Right lobe of liver (tissue), 6 donors: Measurements from ENCODE around the gene SCRN1. TPM values are rescaled to one million over a fixed set of nuclear protein-coding genes. Genes with fewer than 3 reads are reported as not detected.
A peak's percentile ranks its signal among the peaks of the same experiment; 100 is the strongest.

ENCODE experiments used
- ATAC-seq, 4 donors: fragments of 200-7000 bp; cut with Tn5 transposase; one replicate each; pipeline ENCODE4 v1.9.1; 2020; ENCODE audit warnings: mild to moderate bottlenecking in 4 of 4, moderate library complexity in 4 of 4
- DNase-seq, 3 donors: peaks; one replicate each; pipeline ENCODE4 v3.0.0-alpha.2; 2020
- H3K27ac ChIP-seq, 3 donors: fragments of 200-600 bp; one replicate each; pipeline ENCODE4 v1.8.0; 2022
- H3K27me3 ChIP-seq, 2 donors: fragments of 200-600 bp; one replicate each; pipeline ENCODE4 v1.8.0; 2022
- H3K36me3 ChIP-seq, 4 donors: fragments of 200-600 bp; sonication (generic) in 1 of 4; one replicate each; pipeline versions ENCODE4 v1.5.1 to v1.8.0; 2017 to 2022; ENCODE audit warnings: control low read depth in 1 of 4
- H3K4me1 ChIP-seq, 4 donors: fragments of 200-600 bp; sonication (generic) in 1 of 4; one replicate each; pipeline versions ENCODE4 v1.5.1 to v1.8.0; 2017 to 2022; ENCODE audit warnings: control low read depth in 1 of 4
- H3K4me3 ChIP-seq, 3 donors: fragments of 200-600 bp; one replicate each; pipeline ENCODE4 v1.8.0; 2022
- H3K9me3 ChIP-seq, 4 donors: fragments of 200-600 bp; sonication (generic) in 1 of 4; one replicate each; pipeline versions ENCODE4 v1.5.1 to v1.8.0; 2017 to 2022; ENCODE audit warnings: control low read depth in 1 of 4
- POLR2A ChIP-seq: fragments of 450-650 bp; IDR thresholded peaks from one replicate; pipeline ENCODE4 v1.6.1; 2017; ENCODE audit warnings: antibody characterized with exemption, mild to moderate bottlenecking
- WGBS: methylation state at CpG from one replicate; pipeline ENCODE4 v1.1.6; 2018; ENCODE audit warnings: low coverage, low lambda C conversion rate; ENCODE audit not compliant: insufficient coverage; ENCODE audit errors: missing lambda C conversion rate; 5-methylcytosine and 5-hydroxymethylcytosine counted together
- intact Hi-C, 2 donors: fragments of 100-400 bp; cut with DNase I; formaldehyde crosslinking; loops; one replicate each; pipeline versions ENCODE4 v1.11.2 to v1.14.1; 2022
- total RNA-seq, 6 experiments: library from RNA; depleted of rRNA in 2 of 6; stranded (reverse); fragments of >200 nt in 2 of 6; fragmentation: NEBNext Ultra II Directional in 3 of 6; extraction: Animal tissue kit (Norgen Biotek cat#: 25700) in 3 of 6; gene quantifications; one replicate each; pipeline versions ENCODE4 v1.1.0 to v1.2.4, GENCODE V29; 2016 to 2023
- TF ChIP-seq, protein P1 (sequence below), 4 donors: fragments of 200-600 bp in 3 of 4; fragments of 450-650 bp in 1 of 4; IDR thresholded peaks; one replicate each; pipeline versions ENCODE4 v1.5.1 to v1.8.0; 2016 to 2022; ENCODE audit warnings: antibody characterized with exemption in 4 of 4, mild to moderate bottlenecking in 2 of 4
- donor health status: DM: no; HTN: yes; CAD: no.
- donor health status: DM: no; HTN: no; CAD: no.
- donor health status: DM: no; HTN: no; CAD: no.
- donor health status: DM: no; HTN: yes; CAD: no.
- donor health status: DM: no; HTN: yes; CAD: no.

Gene SCRN1
- total RNA-seq, 6 experiments from 2014 or later = 1.3 to 2.9 (median 2.0) TPM

DNA sequence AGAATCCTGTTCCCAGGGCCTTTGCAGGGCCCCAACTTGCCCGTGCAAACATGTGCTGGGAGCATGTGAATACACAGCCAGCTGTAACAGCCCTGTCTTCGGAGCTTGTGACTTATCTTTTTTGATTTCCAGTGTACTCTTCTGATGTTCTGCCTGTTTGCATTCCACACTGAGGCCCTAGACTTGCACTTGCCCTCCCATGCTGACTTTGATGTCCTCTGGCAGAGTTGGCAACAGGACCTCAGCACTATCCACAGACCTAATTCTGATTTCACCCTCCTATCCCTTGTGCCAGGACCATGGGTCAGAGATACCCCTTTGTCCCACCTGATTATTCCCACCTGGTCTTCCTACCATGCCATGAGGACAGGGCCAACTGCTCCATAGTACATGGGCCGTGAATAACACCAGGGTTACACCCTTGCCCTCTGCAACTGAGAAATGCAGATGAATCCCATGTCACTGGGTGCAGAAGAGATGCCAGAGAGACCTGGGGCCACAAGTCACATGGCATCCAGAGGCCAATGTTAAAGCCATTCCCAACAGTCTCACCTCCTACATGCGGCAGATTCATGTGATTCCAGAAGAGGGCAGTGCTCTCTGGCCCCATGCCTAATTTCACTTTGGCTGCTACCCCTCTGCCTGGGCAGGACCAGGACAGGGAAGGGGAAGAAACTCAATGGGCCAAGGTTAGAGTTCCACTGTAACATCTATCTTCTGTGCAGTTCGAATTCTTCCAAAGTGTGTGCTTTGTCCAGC, 43.0 kb downstream of the SCRN1 start:
- Histone ChIP-seq H3K4me1 (no peaks in the 10 kb centered on the region), H3K4me3 (no peak overlapping the region), H3K27ac (no peak overlapping the region), H3K9me3 (no peaks in the 10 kb centered on the region), H3K36me3 (no peaks in the 10 kb centered on the region), H3K27me3 (no peaks in the 10 kb centered on the region)
- DNase-seq = peak in 2 of 3 donors; percentile 43 to 59
- TF ChIP-seq, protein P1, sequence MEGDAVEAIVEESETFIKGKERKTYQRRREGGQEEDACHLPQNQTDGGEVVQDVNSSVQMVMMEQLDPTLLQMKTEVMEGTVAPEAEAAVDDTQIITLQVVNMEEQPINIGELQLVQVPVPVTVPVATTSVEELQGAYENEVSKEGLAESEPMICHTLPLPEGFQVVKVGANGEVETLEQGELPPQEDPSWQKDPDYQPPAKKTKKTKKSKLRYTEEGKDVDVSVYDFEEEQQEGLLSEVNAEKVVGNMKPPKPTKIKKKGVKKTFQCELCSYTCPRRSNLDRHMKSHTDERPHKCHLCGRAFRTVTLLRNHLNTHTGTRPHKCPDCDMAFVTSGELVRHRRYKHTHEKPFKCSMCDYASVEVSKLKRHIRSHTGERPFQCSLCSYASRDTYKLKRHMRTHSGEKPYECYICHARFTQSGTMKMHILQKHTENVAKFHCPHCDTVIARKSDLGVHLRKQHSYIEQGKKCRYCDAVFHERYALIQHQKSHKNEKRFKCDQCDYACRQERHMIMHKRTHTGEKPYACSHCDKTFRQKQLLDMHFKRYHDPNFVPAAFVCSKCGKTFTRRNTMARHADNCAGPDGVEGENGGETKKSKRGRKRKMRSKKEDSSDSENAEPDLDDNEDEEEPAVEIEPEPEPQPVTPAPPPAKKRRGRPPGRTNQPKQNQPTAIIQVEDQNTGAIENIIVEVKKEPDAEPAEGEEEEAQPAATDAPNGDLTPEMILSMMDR (IDR thresholded peaks at IDR 0.05) = peak; percentile 36 to 47 (median 37)
- TF ChIP-seq POLR2A = no peak
- intact Hi-C loops = no loop called here
- peak; percentile 79 to 93 (median 85) for ATAC-seq
- WGBS = 60% methylated on average over 3 of the region's 5 CpGs

DNA sequence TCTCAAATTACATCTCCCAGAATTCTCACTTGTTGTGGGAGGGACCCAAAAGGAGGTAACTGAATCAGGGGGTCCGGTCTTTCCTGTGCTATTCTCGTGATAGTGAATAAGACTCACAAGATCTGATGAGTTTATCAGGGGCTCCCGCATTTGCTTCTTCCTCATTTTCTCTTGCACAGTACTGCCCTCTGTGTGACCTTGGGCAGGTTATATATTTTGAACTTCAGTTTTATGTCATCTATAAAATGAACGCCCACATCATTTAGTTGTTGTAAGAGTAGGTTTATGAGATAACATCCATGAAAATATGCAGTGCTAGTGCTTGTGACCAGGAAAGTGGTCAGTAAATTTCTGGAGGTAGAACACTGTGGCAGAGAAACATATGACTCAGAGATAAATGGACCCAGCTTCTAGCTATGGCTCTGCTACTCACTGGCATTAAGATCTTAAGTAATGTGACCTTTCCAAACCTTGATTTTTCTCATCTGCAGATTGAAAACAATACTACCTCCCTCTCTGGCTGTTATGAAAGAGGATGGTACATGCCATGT, 44.3 kb downstream of the SCRN1 start:
- no peaks in the 10 kb centered on the region for H3K4me1 ChIP-seq
- H3K27me3 ChIP-seq = no peaks in the 10 kb centered on the region
- H3K9me3 ChIP-seq = no peaks in the 10 kb centered on the region
- H3K27ac ChIP-seq = no peak overlapping the region
- 89% methylated on average over 4 of the region's 4 CpGs for WGBS
- intact Hi-C loops = no loop called here
- DNase-seq (no peak), ATAC-seq (no peak)
- H3K36me3 ChIP-seq = no peaks in the 10 kb centered on the region
- no peak overlapping the region for H3K4me3 ChIP-seq
- TF ChIP-seq, protein P1 (IDR thresholded peaks at IDR 0.05) = no peak
- TF ChIP-seq POLR2A = no peak

DNA sequence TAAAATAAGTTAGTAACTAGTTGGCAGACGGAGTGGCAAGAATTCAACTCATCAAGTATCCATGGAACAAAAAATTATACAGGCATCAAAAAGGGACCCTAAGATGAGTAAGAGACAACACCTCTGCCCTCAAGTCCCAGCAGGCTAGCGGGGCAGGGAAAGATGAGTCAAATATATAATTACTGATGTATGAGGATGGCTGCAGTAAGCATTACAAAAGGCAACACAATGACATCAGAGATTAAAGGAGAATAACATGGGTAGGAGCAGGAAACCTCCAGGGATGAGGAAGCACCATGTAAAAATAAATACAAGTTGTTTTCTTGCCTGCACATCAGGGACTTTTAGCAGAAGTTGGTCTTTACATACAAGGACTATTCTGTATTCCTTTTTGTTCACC, 49.4 kb downstream of the SCRN1 start:
- no peak for TF ChIP-seq POLR2A
- TF ChIP-seq, protein P1 (IDR thresholded peaks at IDR 0.05) = no peak
- Histone ChIP-seq H3K27ac (no peak overlapping the region), H3K36me3 (no peaks in the 10 kb centered on the region)

DNA sequence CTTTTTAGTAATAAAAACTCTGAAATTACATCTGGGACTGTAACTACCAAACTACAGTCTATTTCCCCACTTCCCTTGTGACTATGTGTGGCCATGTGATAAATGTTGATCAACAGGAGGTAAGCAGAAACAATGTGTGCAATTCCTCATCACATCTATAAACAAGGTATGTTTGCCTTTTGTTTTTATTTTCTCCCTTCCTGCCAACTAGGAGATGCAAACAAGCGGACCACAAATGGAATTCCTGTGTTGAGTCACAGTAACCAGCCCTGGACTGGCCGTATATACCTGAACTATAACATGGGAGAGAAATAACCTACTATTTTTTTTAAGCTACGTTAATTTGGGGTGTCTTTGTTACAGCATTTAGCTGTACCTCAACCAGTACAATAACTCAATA, 52.5 kb downstream of the SCRN1 start:
- Histone ChIP-seq H3K27me3 (no peaks in the 10 kb centered on the region), H3K27ac (no peak overlapping the region), H3K4me1 (no peaks in the 10 kb centered on the region), H3K4me3 (no peak overlapping the region), H3K9me3 (no peaks in the 10 kb centered on the region), H3K36me3 (no peaks in the 10 kb centered on the region)
- ATAC-seq = no peak
- DNase-seq = no peak
- TF ChIP-seq, protein P1 (IDR thresholded peaks at IDR 0.05) = no peak
- no peak for TF ChIP-seq POLR2A
- intact Hi-C loops = no loop called here
- WGBS = 83% methylated on average over 3 of the region's 3 CpGs

More for the DNA sequence above, 49.4 kb downstream of the SCRN1 start:
- Histone ChIP-seq H3K4me1 (no peaks in the 10 kb centered on the region), H3K4me3 (no peak overlapping the region), H3K27me3 (no peaks in the 10 kb centered on the region), H3K9me3 (no peaks in the 10 kb centered on the region)
- intact Hi-C loops = no loop called here
- WGBS = 88% methylated on average over 2 of the region's 2 CpGs
- no peak for ATAC-seq
- no peak for DNase-seq
